Gastroesophageal sphincter (tissue), 3 donors: ENCODE results near the gene MEF2C.

Experiments
- POLR2A ChIP-seq, 2 donors: fragments of 450-650 bp; IDR thresholded peaks; one replicate each; pipeline ENCODE4 v1.6.1; 2017; ENCODE audit warnings: antibody characterized with exemption in 2 of 2, mild to moderate bottlenecking in 2 of 2, moderate library complexity in 1 of 2
- TF ChIP-seq, protein P1 (sequence below), 4 experiments: fragments of 200-600 bp in 2 of 4; fragments of 450-650 bp in 2 of 4; sonication (generic) in 1 of 4; IDR thresholded peaks; one replicate each; pipeline ENCODE4 v1.5.1; 2017 to 2019; ENCODE audit warnings: antibody characterized with exemption in 4 of 4, mild to moderate bottlenecking in 2 of 4, moderate library complexity in 2 of 4

DNA sequence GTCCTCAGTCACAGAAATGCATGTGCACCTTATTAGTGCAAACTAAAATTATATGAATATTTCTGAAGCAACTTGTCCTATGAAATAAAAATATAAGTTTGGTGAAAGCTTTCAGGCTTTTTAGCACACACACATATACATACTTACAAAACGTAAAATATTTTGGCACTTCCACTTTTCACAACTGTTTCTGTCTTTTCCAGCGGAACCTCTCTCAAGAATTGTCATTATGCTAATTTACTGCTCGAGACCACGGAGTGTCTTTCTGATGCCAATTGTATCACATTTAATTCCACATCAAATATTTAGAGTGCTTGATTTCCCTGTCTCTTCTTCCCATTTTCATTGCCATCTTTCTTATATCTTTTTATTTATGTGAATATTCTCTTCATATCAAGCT, 100.4 kb downstream of the MEF2C start:
- TF ChIP-seq, protein P1, sequence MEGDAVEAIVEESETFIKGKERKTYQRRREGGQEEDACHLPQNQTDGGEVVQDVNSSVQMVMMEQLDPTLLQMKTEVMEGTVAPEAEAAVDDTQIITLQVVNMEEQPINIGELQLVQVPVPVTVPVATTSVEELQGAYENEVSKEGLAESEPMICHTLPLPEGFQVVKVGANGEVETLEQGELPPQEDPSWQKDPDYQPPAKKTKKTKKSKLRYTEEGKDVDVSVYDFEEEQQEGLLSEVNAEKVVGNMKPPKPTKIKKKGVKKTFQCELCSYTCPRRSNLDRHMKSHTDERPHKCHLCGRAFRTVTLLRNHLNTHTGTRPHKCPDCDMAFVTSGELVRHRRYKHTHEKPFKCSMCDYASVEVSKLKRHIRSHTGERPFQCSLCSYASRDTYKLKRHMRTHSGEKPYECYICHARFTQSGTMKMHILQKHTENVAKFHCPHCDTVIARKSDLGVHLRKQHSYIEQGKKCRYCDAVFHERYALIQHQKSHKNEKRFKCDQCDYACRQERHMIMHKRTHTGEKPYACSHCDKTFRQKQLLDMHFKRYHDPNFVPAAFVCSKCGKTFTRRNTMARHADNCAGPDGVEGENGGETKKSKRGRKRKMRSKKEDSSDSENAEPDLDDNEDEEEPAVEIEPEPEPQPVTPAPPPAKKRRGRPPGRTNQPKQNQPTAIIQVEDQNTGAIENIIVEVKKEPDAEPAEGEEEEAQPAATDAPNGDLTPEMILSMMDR (IDR thresholded peaks at IDR 0.05), result no peak
- TF ChIP-seq POLR2A (IDR thresholded peaks at IDR 0.05), result no peak
